Femur (tissue), 1 donor: ENCODE measurements around the gene UBQLN4.

Source experiments
- DNase-seq: peaks from one replicate; pipeline ENCODE4 v3.0.0-alpha.2; 2017

The UBQLN4 gene

DNA sequence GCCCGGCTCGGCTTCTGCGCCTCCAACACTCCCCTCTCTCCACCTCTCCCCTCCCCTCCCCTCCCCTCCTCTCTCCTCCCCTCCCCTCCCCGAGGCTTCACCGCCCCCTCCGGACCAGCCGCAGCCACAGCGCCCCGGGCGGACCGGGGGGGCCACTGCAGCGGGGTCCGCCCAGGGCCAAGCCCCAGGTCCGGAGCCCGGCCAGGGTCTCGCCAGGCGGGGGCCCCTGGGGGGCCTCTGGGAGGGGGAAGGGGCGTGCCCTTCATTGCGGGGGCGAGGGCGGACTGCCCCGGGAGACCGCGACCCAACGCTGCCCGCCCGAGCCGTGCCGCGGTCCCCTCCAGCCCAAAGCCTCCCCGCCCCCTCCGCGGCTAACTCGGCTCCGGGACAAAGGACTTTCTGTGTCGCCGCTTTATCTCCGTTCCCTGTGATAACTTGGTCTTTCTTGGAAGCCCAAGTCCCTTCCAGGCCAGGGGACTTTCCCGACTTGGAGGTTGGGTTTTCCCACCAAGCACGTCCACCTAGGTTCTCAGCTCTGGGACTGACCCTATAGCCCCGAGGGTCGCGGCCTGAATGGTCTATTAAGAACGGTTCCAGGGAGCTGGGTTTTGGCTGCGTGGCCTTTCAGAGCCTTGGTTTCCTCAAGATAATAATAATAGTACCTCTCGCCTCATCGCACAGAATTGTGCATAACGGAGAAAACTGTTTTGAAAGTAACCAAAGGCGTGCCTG lies at the start of gene UBQLN4:
Gene UBQLN4, minus strand, starts transcription at position 31 of the 732 bp plus-strand sequence. CDS start 97 bp downstream, outside the sequence.
- peak; percentile 95 for DNase-seq

DNA sequence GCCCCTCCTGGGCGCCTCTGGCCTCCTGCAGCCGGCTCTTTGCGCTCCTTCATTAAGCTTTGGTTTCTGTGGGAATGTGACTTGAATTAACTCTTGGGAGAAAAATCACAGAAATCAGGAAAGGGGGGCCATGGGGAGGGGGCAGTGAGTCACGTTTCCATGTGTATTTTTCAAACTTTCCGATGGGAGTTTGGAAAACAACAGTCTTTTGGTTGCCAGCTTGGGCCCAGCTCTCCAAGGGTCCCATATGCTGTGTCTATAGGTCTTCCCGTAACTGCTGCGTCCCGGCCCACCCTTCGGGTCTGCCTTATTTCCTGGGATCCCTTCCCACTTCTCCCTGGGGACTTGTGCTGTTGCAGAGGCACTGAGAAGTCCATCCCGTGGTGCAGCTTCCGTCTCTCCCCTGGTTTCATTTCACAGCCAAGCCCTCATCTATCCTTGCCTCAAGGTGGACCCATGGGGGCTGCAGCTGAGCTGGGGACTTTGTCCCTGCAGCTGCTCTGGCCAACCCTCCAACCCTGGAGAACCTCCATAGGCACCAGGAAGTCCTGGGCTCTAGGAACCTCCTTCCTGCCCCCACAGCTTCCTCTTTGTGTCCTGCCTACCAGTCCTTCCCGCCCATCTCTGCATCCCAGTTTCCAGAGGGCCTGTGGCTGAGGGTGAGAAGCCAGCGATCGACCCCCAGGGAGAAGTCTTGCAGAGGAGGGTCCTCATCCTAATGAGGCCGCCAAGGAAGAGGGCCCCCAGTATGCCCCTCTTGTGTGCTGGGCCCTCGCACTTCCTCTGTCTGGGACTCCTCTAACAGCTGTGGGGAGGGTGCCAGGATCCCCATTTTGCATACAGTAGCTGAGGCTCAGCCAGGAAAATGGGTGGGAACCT lies 49.3 kb upstream of the UBQLN4 start:
- DNase-seq = peak; percentile 70

DNA sequence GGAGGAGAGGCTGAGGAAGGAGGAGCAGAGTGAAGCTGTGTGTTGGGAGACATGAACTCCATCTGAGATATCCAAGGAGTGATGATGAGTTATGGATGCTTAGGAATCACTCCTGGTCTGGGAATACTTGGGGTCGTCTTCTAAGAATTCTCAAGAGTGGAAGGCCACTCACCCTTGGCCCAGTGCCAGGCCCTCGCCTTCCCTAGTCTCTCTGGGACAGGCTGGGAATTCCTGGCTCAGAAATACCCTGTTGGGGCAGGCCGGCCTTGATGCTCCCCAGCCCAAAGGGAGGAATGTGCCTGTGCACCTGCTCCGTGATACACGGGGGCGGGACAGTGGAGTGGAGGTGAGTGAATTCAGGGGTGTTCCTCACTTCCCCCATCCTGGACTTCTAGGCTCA lies 48.3 kb upstream of the UBQLN4 start:
- peak; percentile 43 for DNase-seq

DNA sequence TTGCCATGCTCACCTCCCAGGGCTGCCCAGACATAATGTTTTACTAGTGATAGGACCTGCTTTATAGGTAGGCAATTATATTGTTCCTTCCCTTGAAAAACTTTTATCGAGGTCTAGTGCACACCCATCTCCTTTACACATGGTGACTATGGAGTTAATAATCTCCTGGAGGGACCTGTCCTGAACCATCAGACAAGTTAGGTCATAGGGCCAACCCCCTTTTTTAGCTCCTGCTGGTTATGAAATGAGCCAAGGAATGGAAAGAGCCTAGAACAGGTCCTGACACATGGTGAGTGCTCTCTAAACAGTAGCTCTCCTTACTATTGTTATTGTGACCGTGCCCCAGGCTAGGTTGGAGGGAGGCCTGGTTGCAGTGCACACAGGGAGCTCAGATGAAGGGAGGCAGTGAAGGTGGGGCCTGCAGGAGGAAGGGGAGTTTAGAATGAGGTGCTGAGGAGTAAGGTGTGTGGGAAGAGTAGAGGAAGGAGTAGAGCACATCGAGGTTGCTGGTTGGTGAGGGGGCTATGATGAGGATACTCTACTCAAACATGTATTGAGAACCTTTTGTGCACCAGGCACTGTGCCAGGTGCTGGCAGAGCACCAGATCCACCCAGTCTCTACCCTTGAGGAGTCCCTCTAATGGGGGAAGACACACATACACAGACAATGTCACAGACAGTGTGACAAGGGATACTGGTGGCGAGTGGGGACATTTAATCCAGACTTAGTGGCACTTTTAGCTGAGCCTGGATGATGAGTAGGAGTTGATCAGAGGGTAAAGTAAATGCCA lies 46.8 kb upstream of the UBQLN4 start:
- no peak for DNase-seq

DNA sequence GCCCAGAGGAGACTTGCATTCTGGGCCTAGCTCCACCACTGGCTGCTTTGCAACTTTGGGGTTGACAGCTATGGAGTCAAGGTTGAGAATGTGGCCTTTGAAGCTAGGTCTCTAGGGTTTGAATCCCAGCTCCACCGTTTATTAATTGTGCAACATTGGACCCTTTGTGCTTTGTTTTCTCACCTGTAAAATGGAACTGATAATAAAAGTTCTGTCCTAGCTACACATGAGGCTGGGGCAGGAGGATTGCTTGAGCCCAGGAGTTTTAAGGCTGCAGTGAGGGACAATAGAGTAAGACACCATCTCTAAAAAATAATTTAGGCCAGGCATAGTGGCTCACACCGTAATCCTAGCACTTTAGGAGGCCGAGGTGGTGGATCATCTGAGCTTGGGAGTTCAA lies 45.7 kb upstream of the UBQLN4 start:
- no peak for DNase-seq

DNA sequence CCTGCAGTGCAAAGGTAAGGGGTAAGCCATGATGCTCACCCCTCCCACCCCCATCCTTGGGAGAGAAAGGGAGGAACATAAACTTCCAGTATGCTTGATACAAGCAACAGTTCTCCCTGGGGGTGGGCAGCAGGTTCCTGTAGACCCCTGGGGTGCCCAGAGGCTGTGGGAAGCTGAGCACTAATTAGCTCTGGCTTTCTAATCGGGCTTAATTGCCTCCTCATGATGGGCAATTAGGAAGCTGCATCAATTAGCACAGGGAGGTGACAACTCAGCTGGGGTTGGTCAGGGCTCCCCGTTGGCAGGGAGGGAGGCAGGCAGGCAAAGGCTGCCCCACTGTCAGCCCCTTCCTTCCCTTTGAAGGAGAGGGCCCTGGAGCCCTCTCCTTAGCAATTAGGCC lies 45.2 kb upstream of the UBQLN4 start:
- DNase-seq = no peak

DNA sequence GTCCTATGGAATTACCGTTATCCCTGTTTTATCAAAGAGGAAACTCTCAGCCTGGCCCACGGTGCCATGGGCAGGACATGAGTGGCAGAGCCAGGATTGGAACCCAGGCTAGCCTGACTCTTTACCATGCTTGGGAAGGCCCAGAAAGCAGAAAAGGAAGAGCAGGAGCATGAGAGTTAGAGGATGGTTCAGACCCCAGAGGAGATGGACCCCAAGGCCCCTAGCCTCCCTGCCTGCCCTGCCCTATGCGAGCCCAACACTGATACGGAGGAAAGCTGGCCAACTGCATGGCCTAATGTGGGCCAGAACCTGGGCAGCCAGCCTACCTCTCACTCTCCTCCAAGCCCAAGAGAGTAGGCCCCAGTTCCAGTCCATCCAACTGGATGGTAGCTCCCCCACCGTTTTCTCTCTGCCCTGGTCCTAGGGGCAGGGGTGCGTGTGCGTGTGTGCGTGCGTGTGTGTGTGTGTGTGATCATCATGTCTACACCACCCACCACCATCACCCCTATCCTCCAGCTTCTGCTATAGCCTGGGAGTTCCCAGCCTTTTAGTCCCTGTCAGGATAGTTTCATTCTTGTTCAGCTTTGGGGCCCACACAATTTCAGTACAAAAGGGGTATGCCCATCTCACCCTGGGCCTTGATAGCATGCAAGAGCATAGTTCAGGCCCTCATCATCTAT lies 44.0 kb upstream of the UBQLN4 start:
- no peak for DNase-seq

DNA sequence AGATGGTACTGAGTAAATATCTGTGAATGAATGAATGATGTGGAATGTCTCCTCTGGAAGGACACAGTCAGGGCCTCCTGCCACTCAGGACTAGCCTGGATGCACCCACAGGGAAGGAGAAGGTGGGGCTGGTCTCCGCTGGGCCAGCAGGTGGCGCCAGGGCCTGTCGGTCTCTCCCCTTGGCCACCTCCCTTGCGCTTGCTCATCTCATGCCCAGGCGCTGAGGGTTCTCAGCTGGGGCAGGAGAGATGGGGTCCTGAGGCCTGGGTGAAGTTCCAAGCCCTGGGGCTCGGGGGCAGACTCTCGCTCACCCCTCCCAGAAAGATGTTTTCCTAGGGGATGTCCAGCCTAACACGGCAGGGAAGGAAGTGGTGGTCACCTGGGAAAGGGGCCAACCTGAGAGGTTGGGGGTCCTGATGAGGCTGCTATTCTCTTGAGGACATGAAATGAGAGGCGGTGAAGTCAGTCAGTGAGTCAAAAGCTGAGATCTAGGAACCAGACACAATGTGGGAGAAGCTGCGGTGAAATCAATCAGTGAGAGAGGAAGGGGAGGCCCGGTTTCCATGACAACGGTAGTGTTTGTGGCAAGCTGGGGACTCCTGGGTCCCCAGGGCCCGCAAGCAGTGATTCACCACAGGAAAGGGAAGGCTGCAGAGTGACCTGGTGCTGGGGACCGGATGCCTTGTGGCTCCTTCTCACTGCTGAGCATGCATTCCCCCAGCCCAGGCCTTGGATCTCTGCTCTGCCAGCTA lies 43.2 kb upstream of the UBQLN4 start:
- peak; percentile 92 for DNase-seq

DNA sequence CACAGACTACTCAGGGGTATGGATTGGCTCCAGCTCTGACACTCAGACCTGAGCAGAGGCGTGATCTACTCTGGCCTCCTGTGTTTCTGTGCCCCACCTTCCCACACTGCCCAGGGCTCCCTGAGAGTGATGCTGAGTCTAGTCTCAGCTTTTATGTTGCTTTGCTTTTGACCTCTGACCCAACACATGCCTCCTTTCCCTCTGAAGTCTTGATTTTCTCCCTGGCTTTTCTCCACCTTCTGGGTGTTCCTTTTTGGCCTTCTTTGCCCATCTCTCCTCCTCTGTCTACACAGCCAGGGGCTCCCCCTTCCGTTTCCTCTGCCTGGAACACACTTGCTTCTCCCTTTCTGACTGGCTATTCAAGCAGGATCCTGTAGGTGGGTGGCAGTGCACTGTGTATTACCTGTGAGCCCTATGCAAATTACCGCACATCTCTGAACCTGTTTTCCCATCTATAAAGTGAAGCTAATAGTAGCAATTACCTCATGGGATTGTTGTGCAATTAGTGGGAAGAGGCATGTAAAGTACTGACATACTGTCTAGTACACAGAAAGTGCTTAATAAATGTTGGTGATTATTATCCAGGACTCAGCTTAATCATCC lies 42.4 kb upstream of the UBQLN4 start:
- no peak for DNase-seq

DNA sequence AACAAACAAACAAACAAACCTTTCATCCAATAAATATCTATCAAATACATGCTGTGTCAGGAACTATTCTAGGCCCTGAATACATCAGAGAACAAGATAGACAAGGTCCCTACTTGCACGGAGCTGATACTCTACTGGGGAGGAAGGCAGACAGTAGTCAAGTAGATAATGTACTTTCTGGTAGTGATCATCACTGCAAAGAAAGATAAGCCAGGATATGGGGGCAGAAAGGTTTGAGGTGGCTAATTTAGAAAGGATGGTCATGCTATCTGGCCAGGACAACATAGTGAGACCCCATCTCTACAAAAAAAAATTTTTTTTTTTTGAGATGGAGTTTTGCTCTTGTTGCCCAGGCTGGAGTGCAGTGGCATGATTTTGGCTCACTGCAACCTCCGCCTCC lies 38.0 kb upstream of the UBQLN4 start:
- DNase-seq = no peak

DNA sequence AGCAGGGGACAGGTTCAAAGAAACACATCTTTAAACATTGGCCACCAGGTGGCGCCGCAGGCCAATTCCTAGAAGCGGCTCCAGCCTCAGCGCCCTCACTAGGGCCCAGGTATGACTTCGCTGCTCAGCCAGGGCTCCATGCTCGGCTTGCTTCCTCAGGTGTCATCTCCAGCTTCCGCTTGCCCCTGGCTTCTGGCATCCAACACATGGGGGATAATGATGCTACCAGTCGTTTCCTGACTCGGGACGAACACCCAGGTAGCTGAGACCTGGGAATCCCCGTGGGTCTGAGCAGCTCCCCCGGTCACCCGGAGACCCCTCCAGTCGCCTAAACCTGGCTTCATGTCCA lies 37.2 kb upstream of the UBQLN4 start:
- peak; percentile 88 for DNase-seq

DNA sequence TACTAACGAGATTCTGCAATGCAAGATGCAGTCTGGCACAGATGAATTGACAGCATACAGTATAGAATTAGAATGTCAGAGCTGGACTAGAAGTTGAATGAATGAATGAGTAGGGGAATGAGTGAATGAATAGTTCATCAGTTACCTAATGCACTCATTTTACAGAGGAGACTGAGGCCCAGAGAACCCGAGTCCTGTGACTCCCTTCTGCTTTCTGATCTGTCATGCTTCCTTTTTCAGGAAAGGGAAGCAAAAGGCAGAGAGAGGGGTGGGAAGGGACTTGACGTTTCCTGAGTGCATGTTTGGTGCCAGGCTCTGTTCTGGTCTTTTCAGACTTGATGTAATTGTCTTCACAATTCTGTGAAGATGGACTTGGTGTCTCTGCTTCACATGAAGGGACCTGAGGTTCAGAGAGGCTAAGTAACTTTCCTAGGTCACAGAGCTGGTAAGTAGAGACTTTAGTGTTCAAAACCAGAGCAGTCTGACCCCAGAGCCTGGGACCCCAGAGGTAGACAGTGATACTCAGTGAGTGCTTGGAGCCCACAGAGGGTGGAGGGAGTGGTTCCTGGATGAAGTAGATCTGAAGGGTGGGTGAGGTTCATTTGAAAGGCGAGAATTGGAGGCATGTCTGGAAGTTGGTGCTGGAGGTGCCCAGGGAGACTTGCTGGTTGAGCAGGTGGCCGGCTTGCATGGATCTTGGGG lies 36.7 kb upstream of the UBQLN4 start:
- no peak for DNase-seq

DNA sequence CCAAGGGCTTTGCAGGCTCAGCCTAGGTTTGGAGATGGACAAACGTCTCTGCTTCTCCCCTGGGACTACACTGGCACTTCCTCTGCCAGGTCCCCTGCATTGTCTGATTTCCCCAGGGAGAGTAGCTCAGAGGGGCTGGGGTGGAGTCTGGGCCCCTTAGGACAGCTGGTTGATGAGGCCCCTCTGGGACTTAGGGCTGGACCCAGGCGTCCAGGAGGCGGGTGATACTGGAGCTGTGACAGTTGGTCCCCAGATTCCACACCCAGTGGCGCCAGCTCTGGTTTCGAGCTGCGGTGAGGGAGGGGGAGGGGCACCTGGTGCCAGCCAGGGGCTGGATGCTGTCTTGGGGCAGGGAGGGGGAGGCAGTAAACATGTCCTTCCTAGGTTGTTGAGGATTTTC lies 36.1 kb upstream of the UBQLN4 start:
- DNase-seq = peak; percentile 65

DNA sequence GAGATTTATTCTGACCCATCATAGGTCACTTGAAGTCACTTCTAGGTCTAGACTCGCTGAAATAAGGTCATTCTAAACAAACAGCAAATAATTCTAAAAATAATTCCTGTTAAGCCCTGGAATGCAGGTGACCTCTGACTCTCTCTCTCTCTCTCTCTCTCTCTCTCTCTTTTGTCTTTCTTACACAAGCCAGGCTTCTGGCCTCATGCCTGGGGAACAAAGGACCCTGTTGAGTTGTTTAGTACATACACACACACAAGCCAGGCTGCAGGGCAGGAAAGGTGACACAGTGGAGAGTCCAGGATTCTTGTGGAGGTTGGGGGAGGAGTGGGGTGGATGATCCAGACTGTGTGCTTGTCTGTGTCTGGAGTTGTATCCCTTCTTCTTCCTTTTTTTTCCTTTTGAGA lies 32.7 kb upstream of the UBQLN4 start:
- DNase-seq = no peak

DNA sequence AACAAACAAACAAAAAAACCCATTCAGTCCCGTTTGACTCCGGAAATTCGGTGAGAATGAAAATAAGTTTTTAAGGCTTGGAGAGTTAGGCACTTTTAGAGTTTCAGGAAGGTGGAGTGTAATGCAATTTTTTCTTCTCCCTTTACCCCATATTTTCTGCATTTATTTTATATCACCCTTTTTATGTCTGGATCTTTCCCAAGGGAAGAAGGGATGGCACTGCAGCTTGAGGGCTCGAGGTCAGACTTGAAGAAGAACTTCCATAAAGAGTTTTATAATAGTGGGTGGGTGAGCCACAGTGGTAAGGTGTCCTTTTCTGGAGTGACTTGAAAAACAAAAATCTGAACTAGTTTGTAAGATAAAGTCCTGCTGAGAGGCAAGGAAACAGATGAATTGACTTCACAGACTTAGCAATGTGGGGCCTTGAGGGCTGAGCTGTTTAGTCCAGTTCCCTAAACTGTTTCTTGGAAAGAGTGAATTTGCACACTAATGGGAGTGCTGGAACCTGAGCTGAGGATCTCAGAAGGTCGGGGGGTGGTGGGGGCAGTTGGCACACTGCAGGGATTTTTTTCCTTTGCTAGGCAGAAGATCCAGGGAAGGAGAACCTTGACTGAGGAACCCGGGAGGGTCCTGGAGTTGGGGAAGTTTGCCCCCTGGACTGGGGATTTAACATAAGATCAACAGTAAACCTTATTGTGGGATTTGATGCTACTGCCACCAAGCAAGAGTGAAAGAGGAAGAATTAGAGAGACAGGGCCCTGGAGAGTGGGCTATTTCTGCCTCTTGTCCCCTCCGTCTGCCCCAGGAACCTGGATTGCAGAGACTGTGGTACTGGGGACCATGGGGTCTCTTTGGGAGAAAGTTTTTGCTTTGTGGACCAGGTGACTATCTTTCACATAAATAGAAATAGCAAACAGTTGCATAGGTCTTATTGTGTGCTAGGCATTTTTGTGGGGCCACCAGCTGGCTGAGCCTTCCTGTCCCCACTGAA lies 30.5 kb upstream of the UBQLN4 start:
- no peak for DNase-seq

DNA sequence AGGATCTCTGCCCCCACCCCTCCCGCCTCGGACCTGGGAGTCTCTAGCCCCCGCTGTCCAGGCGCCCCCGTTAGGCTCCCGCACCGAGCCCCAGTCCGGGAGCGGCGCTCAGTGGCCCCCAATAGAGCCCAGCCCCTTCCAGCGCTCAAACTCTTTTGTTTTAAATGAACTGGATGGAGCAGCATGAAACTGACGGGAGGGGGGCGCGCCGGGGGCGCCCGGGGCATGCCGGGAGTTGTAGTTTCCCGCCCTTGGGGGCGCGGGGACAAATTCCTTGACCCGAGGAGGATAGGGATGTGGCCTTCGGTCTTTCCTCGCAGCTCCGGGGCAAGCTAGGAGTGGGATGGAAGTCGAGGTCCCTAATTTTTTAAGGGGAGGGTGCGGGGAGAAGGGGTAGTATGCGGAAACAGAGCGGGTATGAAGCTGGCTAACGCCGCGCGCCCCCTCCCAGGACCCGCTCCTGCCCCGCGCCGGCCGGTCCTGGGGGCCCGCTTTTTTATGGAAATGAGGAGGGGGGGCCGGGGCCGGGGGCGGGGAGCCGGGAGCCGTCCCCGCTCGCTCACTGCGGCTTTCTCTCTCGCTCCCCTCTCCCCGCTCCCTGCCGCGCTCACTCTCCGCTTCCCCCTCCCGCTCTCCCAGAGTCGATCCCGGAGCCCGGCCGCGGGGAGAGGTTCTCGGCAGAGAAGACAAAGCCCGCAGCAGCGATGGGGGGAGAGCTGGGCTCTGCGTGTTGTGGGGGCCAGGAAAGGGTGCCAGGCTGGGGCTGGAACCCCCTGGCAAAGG lies 28.9 kb upstream of the UBQLN4 start, which contains the start of gene MEX3A:
Gene MEX3A, minus strand, starts transcription at position 157 of the 783 bp plus-strand sequence. CDS start 467 bp downstream, outside the sequence.
- peak; percentile 95 for DNase-seq

DNA sequence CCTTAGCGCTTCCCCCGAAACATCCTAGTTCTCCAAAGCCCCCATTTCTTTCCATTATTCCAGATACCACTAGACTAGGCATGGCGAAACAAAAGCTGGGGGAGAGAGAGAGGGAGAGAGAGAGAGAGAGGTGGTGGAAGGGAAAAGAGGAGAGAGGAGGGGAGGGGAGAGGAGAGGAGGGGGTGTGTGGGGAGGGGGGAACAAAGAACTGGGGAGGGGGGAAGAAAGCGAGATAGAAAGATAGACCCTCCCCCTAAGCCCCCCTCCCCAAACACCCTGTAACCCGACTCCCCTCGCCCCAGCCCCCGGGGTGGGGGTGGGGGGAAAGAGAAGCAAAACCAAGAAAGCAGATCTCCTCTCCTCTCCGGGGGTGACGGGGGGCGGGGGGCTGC lies 28.3 kb upstream of the UBQLN4 start:
- no peak for DNase-seq

DNA sequence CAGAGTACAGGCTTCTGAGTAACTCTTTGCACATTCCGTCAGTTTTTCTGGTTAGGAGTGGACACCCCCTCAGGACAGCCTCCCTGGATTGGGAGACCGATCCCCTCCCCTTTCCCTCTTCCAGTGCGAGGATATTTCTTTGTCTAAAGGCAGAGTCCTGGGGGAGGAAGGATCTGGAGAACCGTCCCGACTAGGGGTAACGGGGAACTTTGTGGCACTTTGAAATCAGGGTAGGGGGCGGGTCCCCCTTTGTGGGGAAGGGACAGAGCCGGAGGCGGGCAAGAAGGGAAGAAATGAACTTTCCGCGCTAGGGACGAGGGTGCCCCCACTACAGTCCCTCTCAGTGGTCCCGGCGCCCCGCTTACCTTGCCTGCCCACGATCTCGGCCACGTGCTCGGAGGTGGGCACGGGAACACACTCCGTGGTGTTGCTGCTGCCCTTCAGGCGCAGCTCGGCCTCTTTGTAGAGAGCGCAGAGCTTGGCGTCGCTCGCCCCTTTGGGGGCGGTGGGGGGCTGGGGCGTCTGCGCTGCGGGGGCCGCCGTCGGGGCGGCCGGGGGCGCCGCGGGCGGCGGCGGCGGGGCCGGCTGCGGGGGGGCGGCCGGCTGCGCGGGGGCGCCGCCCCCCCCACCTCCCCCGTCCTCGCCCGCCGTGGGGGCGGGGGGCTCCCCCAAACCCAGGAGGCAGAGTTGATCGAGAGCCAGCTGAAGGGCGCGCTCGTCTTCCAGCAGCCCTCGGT lies 27.8 kb upstream of the UBQLN4 start:
- no peak for DNase-seq
